ENCODE data around the gene CCDC90B. TPM values are rescaled to one million over a fixed set of nuclear protein-coding genes. Genes with fewer than 3 reads are reported as not detected.

Gene CCDC90B
- total and polyA plus RNA-seq, 2 of the 13 experiments (the other 11 are each of a cell fraction or from before 2014, with no cell fraction given) = 17.1 to 46.1 TPM

- no peak for TF ChIP-seq ZNF407 (CRISPR knock-in tag; IDR thresholded peaks at IDR 0.05; ENCODE audit: not compliant biosample characterization)
- 0 out of 2 replicates have a peak, but pooled peaks have one; percentile 3 for TF ChIP-seq TARDBP (CRISPR knock-in tag; IDR thresholded peaks at IDR 0.05)
- TF ChIP-seq ARID3A (IDR thresholded peaks at IDR 0.05; ENCODE audit: low read depth, low read length) = peak; percentile 79
- no peak for TF ChIP-seq ZMYM2 (CRISPR knock-in tag; IDR thresholded peaks at IDR 0.05)
- no peak for TF ChIP-seq ETV6 (CRISPR knock-in tag; conservative IDR thresholded peaks at IDR 0.05)
- no peak for TF ChIP-seq ZNF605 (CRISPR knock-in tag; IDR thresholded peaks at IDR 0.05)
- TF ChIP-seq SRSF1 (optimal IDR thresholded peaks at IDR 0.05; ENCODE audit: low read depth, low read length) = no peak
- TF ChIP-seq ZXDC (CRISPR knock-in tag; IDR thresholded peaks at IDR 0.05) = no peak
- TF ChIP-seq SIN3A (IDR thresholded peaks at IDR 0.05; ENCODE audit: borderline replicate concordance, low read depth, low read length) = no peak
- no peak for TF ChIP-seq ZSCAN9 (CRISPR knock-in tag; IDR thresholded peaks at IDR 0.05; ENCODE audit: borderline replicate concordance)
- no peak for TF ChIP-seq ZNF230 (CRISPR knock-in tag; IDR thresholded peaks at IDR 0.05)
- no peak for TF ChIP-seq ZNF44 (CRISPR knock-in tag; IDR thresholded peaks at IDR 0.05)
- TF ChIP-seq CENPX (CRISPR knock-in tag; IDR thresholded peaks at IDR 0.05) = no peak
- TF ChIP-seq KAT8 (CRISPR knock-in tag; IDR thresholded peaks at IDR 0.05) = no peak
- no peak for TF ChIP-seq MTA1 (CRISPR knock-in tag; IDR thresholded peaks at IDR 0.05; ENCODE audit: borderline replicate concordance)
- TF ChIP-seq YEATS2 (CRISPR knock-in tag; IDR thresholded peaks at IDR 0.05; ENCODE audit: borderline replicate concordance) = no peak
- no peak for TF ChIP-seq NCOA5 (CRISPR knock-in tag; IDR thresholded peaks at IDR 0.05)
- no peak for TF ChIP-seq NFIB (CRISPR knock-in tag; IDR thresholded peaks at IDR 0.05; ENCODE audit: borderline replicate concordance)
- TF ChIP-seq RARA (CRISPR knock-in tag; IDR thresholded peaks at IDR 0.05) = peak; percentile 62
These were observed 1.5 kb downstream of the CCDC90B start (continued) for GRCh38 chr11:83284501-83285150.

Data from HepG2 (cell line).